GM12878 (cell line): ENCODE measurements around the gene PAGE2. TPM values are rescaled to one million over a fixed set of nuclear protein-coding genes. Genes with fewer than 3 reads are reported as not detected.

Experiments used
- ATAC-seq: fragments of 200-7000 bp; cut with Tn5 transposase; 3 replicates; pipeline ENCODE4 v1.9.1; 2020; ENCODE audit warnings: mild to moderate bottlenecking, moderate library complexity
- BruUV-seq: library from RNA; stranded (reverse); fragments of 400-500 nt; replicated peaks from 2 replicates; lab custom pipeline; 2021; lab: Mats Ljungman, UMichigan
- CTCF ChIA-PET: fragments of 300-600 bp; sonication (Branson Sonifier 250); formaldehyde crosslinking; extraction: SDS; loops from one replicate; lab custom pipeline; 2021; ENCODE audit warnings: inconsistent platforms; lab: Yijun Ruan, JAX
- POLR2A ChIA-PET: fragments of 350-600 bp; formaldehyde crosslinking; extraction: SDS; loops from one replicate; lab custom pipeline; 2021; ENCODE audit warnings: inconsistent platforms; lab: Charles Lee
- RAD21 ChIA-PET: fragments of 300-600 bp; sonication (Branson Sonifier 250); formaldehyde crosslinking; loops from one replicate; lab custom pipeline; 2023; ENCODE audit warnings: antibody characterized with exemption; ENCODE audit not compliant: unreplicated experiment; lab: Charles Lee
- SMC1A ChIA-PET: fragments of 300-600 bp; sonication (Branson Sonifier 250); formaldehyde crosslinking; loops from one replicate; lab custom pipeline; 2023; ENCODE audit not compliant: unreplicated experiment, uncharacterized antibody; lab: Charles Lee
- DNase-seq: peaks from one replicate; pipeline ENCODE4 v3.0.0-alpha.2; 2011; ENCODE audit warnings: low read depth, low spot score
- FAIRE-seq: peaks from 3 replicates; lab custom pipeline; 2011; peaks lifted over from hg19 to GRCh38; lab: Jason Lieb, UNC
- H2AFZ ChIP-seq: 2 replicates; pipeline ENCODE4 v1.6.0; 2011; ENCODE audit warnings: low read depth, low read length, control low read depth; ENCODE audit not compliant: control insufficient read depth
- H3K27ac ChIP-seq: 2 replicates; pipeline ENCODE4 v1.5.1; 2011; ENCODE audit warnings: control low read depth; ENCODE audit not compliant: control insufficient read depth, insufficient read depth
- H3K27me3 ChIP-seq, 2 experiments: replicated peaks in 1 of 2; 2 replicates each; pipeline versions ENCODE4 v1.6.0 to v1.6.1; 2011; ENCODE audit warnings: low read length in 1 of 2; ENCODE audit not compliant: control insufficient read depth in 2 of 2, insufficient read depth in 2 of 2
- H3K36me3 ChIP-seq, 2 experiments: 2 replicates each; pipeline ENCODE4 v1.5.1; 2011; ENCODE audit warnings: low read length in 1 of 2; ENCODE audit not compliant: control insufficient read depth in 2 of 2, insufficient read depth in 2 of 2
- H3K4me1 ChIP-seq: 2 replicates; pipeline ENCODE4 v1.6.1; 2011; ENCODE audit warnings: mild to moderate bottlenecking, low read length, moderate library complexity, mixed read lengths; ENCODE audit not compliant: control insufficient read depth, insufficient read depth
- H3K4me2 ChIP-seq: 2 replicates; pipeline ENCODE4 v1.6.0; 2011; ENCODE audit warnings: control low read depth; ENCODE audit not compliant: control insufficient read depth, insufficient read depth
- H3K4me3 ChIP-seq: fragments of 200-600 bp; sonication (generic); 2 replicates; pipeline ENCODE4 v1.5.1; 2016
- H3K79me2 ChIP-seq: 2 replicates; pipeline ENCODE4 v1.6.0; 2011; ENCODE audit warnings: low read length; ENCODE audit not compliant: control insufficient read depth, insufficient read depth
- H3K9ac ChIP-seq: 2 replicates; pipeline ENCODE4 v1.8.0; 2011; ENCODE audit warnings: low read length, control low read depth, mixed read lengths; ENCODE audit not compliant: control insufficient read depth, insufficient read depth
- H3K9me3 ChIP-seq: replicated peaks from 3 replicates; pipeline ENCODE4 v1.5.1; 2011; ENCODE audit warnings: mild to moderate bottlenecking, low read length; ENCODE audit not compliant: control insufficient read depth, insufficient read depth
- H4K20me1 ChIP-seq: 2 replicates; pipeline ENCODE4 v1.6.0; 2011; ENCODE audit not compliant: control insufficient read depth, insufficient read depth
- BCL11A ChIP-seq: IDR thresholded peaks from 2 replicates; pipeline ENCODE4 v1.6.1; 2011; ENCODE audit warnings: low read depth, low read length
- BCLAF1 ChIP-seq: fragments of 450-650 bp; IDR thresholded peaks from 2 replicates; pipeline ENCODE4 v1.6.1; 2017; ENCODE audit warnings: antibody characterized with exemption, mild to moderate bottlenecking, moderate library complexity
- EGR1 ChIP-seq, 2 experiments: IDR thresholded peaks; 1 replicate in 1 of 2; 2 replicates in 1 of 2; pipeline ENCODE4 v1.6.1; 2011 to 2012; ENCODE audit warnings: low read depth in 2 of 2, low read length in 2 of 2, borderline replicate concordance in 1 of 2, mild to moderate bottlenecking in 1 of 2, moderate library complexity in 1 of 2
- GABPA ChIP-seq: IDR thresholded peaks from 2 replicates; pipeline ENCODE4 v1.6.1; 2014; ENCODE audit warnings: antibody characterized with exemption, low read depth, mild to moderate bottlenecking, inconsistent platforms
- GATAD2B ChIP-seq: fragments of 450-650 bp; conservative IDR thresholded peaks from 2 replicates; pipeline ENCODE4 v1.6.1; 2017; ENCODE audit warnings: low read depth, mild to moderate bottlenecking, moderate library complexity
- HSF1 ChIP-seq: fragments of 150-350 bp; IDR thresholded peaks from 2 replicates; pipeline ENCODE4 v1.6.1; 2014; ENCODE audit warnings: mild to moderate bottlenecking, low read depth, low read length
- IRF4 ChIP-seq: IDR thresholded peaks from 2 replicates; pipeline ENCODE4 v1.6.1; 2011; ENCODE audit warnings: low read depth, low read length
- IRF5 ChIP-seq: fragments of 450-650 bp; IDR thresholded peaks from 2 replicates; pipeline ENCODE4 v1.6.1; 2017; ENCODE audit warnings: borderline replicate concordance
- KDM1A ChIP-seq: fragments of 200-600 bp; sonication (generic); IDR thresholded peaks from 2 replicates; pipeline ENCODE4 v1.6.1; 2016; ENCODE audit warnings: borderline replicate concordance
- KLF5 ChIP-seq: fragments of 450-650 bp; IDR thresholded peaks from 2 replicates; pipeline ENCODE4 v1.6.1; 2014; ENCODE audit warnings: mild to moderate bottlenecking; ENCODE audit not compliant: partially characterized antibody
- MAX ChIP-seq: IDR thresholded peaks from 2 replicates; pipeline ENCODE4 v1.6.1; 2012; ENCODE audit warnings: low read depth, low read length, improper control_type of control experiment
- MLLT1 ChIP-seq: fragments of 450-650 bp; IDR thresholded peaks from 2 replicates; pipeline ENCODE4 v1.6.1; 2016; ENCODE audit warnings: mild to moderate bottlenecking
- POLR2AphosphoS2 ChIP-seq: IDR thresholded peaks from 2 replicates; pipeline ENCODE4 v1.6.1; 2011; ENCODE audit warnings: low read depth, mild to moderate bottlenecking, low read length, improper control_type of control experiment, moderate library complexity
- ZNF217 ChIP-seq: fragments of 450-650 bp; IDR thresholded peaks from 2 replicates; pipeline ENCODE4 v1.6.1; 2017; ENCODE audit warnings: antibody characterized with exemption, mild to moderate bottlenecking
- whole genome bisulfite sequencing: methylation state at CpG from one replicate; pipeline ENCODE4 v1.1.6; 2016; ENCODE audit warnings: low lambda C conversion rate; ENCODE audit not compliant: insufficient replicate concordance, insufficient coverage; ENCODE audit errors: missing lambda C conversion rate; 5-methylcytosine and 5-hydroxymethylcytosine counted together
- in situ Hi-C: fragments of 300-500 bp; cut with MboI; formaldehyde crosslinking; loops from 9 replicates; pipeline ENCODE4 v1.14.3; 2018; ENCODE audit warnings: mixed read lengths
- intact Hi-C: fragments of 100-400 bp; cut with micrococcal nuclease; formaldehyde crosslinking; loops from one replicate; pipeline ENCODE4 v1.14.2; 2022; ENCODE audit not compliant: unreplicated experiment
- polyA plus RNA-seq, 11 experiments: library from polyadenylated mRNA; depleted of rRNA in 4 of 11; unstranded in 6 of 11; stranded (reverse) in 5 of 11; fragments of >200 nt; fragmentation: Nextera tagmentation in 4 of 11; fragmentation: Illumina TruSeq in 1 of 11; extraction: Ambion mirVana in 4 of 11; extraction: Trizol in 1 of 11; gene quantifications; 1 replicate in 1 of 11; 2 replicates in 10 of 11; pipeline versions ENCODE4 v1.2.1 to v1.2.3, GENCODE V29; 2011 to 2016; ENCODE audit warnings: inconsistent platforms in 2 of 11, missing spikeins in 2 of 11, low read depth in 1 of 11
- total RNA-seq, 4 experiments: library from RNA; depleted of rRNA in 3 of 4; stranded (reverse); fragments of >200 nt in 3 of 4; fragmentation: Illumina TruSeq in 1 of 4; extraction: Trizol in 1 of 4; gene quantifications; 2 replicates each; pipeline versions ENCODE4 v1.2.1 to v1.2.3, GENCODE V29; 2013 to 2021

Gene PAGE2
- total and polyA plus RNA-seq, 10 of the 15 experiments (the other 5 are each of a cell fraction or from before 2014, with no cell fraction given): 0.81 TPM; not detected in 9

- TF ChIP-seq GABPA (no peak), EGR1 (IDR thresholded peaks at IDR 0.05; ENCODE audit: borderline replicate concordance in 1 of 2, low read depth in 2 of 2, low read length in 2 of 2) (no peak)
Observed at GRCh38 chrX:55129361-55129760, 40.5 kb downstream of the PAGE2 start (continued).

GRCh38 chrX:55130481-55130880 is 41.7 kb downstream of the PAGE2 start:
- FAIRE-seq (no peak), ATAC-seq (no peak), DNase-seq (no peak)
- Histone ChIP-seq H3K27ac (no peak overlapping the region), H3K4me2 (no peak overlapping the region)
- SMC1A ChIA-PET: interaction anchor here (1.9 kb wide), 1 partner anchor 10 kb away, joined by 7 read pairs; no protein-coding TSS in a partner anchor
- intact Hi-C loops: no loop called here
- TF ChIP-seq KDM1A: no peak
- TF ChIP-seq GATAD2B: no peak
- TF ChIP-seq ZNF217: no peak
- TF ChIP-seq POLR2AphosphoS2: no peak
- no peak for TF ChIP-seq IRF4
- no peak for TF ChIP-seq MLLT1
- TF ChIP-seq IRF5: no peak
- TF ChIP-seq MAX: no peak
- TF ChIP-seq BCLAF1: no peak
- no peak for TF ChIP-seq BCL11A
- no peak for TF ChIP-seq HSF1
- TF ChIP-seq KLF5: no peak
- TF ChIP-seq, all 136 proteins: peak for 0
- H3K9ac ChIP-seq: no peak overlapping the region
- H3K27me3 ChIP-seq: no peaks in the 10 kb centered on the region
- H3K79me2 ChIP-seq: no peaks in the 10 kb centered on the region
- H3K4me3 ChIP-seq: no peak overlapping the region
- no peak overlapping the region for H2AFZ ChIP-seq
- H3K9me3 ChIP-seq: no peaks in the 10 kb centered on the region
- CTCF ChIA-PET: interaction anchor here (1.1 kb wide), 1 partner anchor 15 kb away, joined by 3 read pairs; no protein-coding TSS in a partner anchor
- no peaks in the 10 kb centered on the region for H3K4me1 ChIP-seq
- no TSS peak for BruUV-seq
- in situ Hi-C loops: no loop called here
- no peaks in the 10 kb centered on the region for H4K20me1 ChIP-seq
- POLR2A ChIA-PET: no interaction called here
- H3K36me3 ChIP-seq: no peaks in the 10 kb centered on the region
- RAD21 ChIA-PET: no interaction called here
- whole genome bisulfite sequencing: 15% methylated on average over 4 of the region's 4 CpGs
